ENCODE measurements around the gene MED13L. TPM values are rescaled to one million over a fixed set of nuclear protein-coding genes. Genes with fewer than 3 reads are reported as not detected.

Gene MED13L
- total and polyA plus RNA-seq, 2 of the 8 experiments (the other 6 are each of a cell fraction or from before 2014, with no cell fraction given) = 15.9 to 51.7 TPM

- no peak overlapping the region for H3K56ac ChIP-seq (replicated peaks; ENCODE audit: insufficient read length, low read depth, low read length)
- H4K20me1 ChIP-seq (replicated peaks in 1 of 2; ENCODE audit: control insufficient read depth in 1 of 2, insufficient read depth in 2 of 2, low read length in 2 of 2) = no peaks in the 10 kb centered on the region
- DNase-seq (ENCODE audit: low read depth in 1 of 2, low spot score in 2 of 2) (no peak), FAIRE-seq (peak; percentile 13)
- no peaks in the 10 kb centered on the region for H3K79me1 ChIP-seq (ENCODE audit: low read depth, low read length)
- H4K8ac ChIP-seq (ENCODE audit: extremely low read depth, insufficient read depth, low read length) = no peak overlapping the region
- H4K5ac ChIP-seq (ENCODE audit: insufficient read length, low read depth, low read length) = no peak overlapping the region
- H2BK15ac ChIP-seq (ENCODE audit: low read length) = no peak overlapping the region
- H3K27ac ChIP-seq (ENCODE audit: low read depth, low read length) = no peak overlapping the region
- no peak overlapping the region for H3K4ac ChIP-seq (replicated peaks; ENCODE audit: insufficient read length, low read depth, low read length)
- no peaks in the 10 kb centered on the region for H3K9me3 ChIP-seq (ENCODE audit: insufficient read depth in 2 of 2, low read depth in 1 of 2, low read length in 1 of 2)
- H2BK120ac ChIP-seq (replicated peaks; ENCODE audit: low read depth, low read length) = no peak overlapping the region
- no peaks in the 10 kb centered on the region for H3K23me2 ChIP-seq (ENCODE audit: low read depth, low read length)
- H3K79me2 ChIP-seq (ENCODE audit: control insufficient read depth in 1 of 2, insufficient read depth in 2 of 2, low read length in 2 of 2) = no peaks in the 10 kb centered on the region
- no peak overlapping the region for H2BK12ac ChIP-seq (ENCODE audit: low read depth, low read length)
- no peak overlapping the region for H3K14ac ChIP-seq (ENCODE audit: insufficient read length)
- H3K9ac ChIP-seq (replicated peaks in 1 of 4; ENCODE audit: extremely low read depth in 1 of 4, low read depth in 3 of 4, low read length in 3 of 4) = no peak overlapping the region
- ChIA-PET POLR2A (ENCODE audit: partially characterized antibody) (no interaction called here), CTCF (ENCODE audit: partially characterized antibody) (interaction anchor here (0.7 to 1.2 kb wide), 7 partner anchors 11 to 374 kb away, joined by 3 to 6 read pairs (median 4); no protein-coding TSS in a partner anchor)
- no peak overlapping the region for H2AFZ ChIP-seq (ENCODE audit: low read length)
- no peak overlapping the region for H4K91ac ChIP-seq (replicated peaks; ENCODE audit: insufficient read length, low read length)
- peaks cover 5 to 58% (median 14%) of the 10 kb centered on the region in 4 experiments for H3K36me3 ChIP-seq (ENCODE audit: control insufficient read depth in 2 of 4, insufficient read depth in 4 of 4, low read length in 3 of 4)
- WGBS, 2 experiments (ENCODE audit: extremely low coverage in 1 of 2, insufficient coverage in 1 of 2, insufficient read length in 1 of 2, insufficient replicate concordance in 2 of 2, low coverage in 1 of 2, low lambda C conversion rate in 2 of 2, missing lambda C conversion rate in 1 of 2) = 89% methylated on average over 4 of the region's 4 CpGs; no CpG with 5 or more reads in 1 of the 2 experiments
- no peaks in the 10 kb centered on the region; a peak in 1 of 7 replicates for H3K4me1 ChIP-seq (replicated peaks in 1 of 4; ENCODE audit: control insufficient read depth in 3 of 4, insufficient read depth in 4 of 4, low read length in 3 of 4)
- no peak overlapping the region for H2BK20ac ChIP-seq (ENCODE audit: low read length)
- TF ChIP-seq SP4 (IDR thresholded peaks at IDR 0.05; ENCODE audit: low read length) = no peak
- peak in 2 of 3 experiments; percentile 37 to 55; a peak in 3 of 4 replicates for TF ChIP-seq CTCF (IDR thresholded peaks at IDR 0.05; ENCODE audit: control extremely low read depth in 1 of 3, insufficient read depth in 1 of 3, low read depth in 1 of 3, low read length in 3 of 3)
- peak; percentile 30 to 32; a peak in 2 of 4 replicates for TF ChIP-seq RAD21 (IDR thresholded peaks at IDR 0.05 in 1 of 2, conservative IDR thresholded peaks at IDR 0.05 in 1 of 2; ENCODE audit: low read depth in 2 of 2, low read length in 2 of 2)
- H3K23ac ChIP-seq (ENCODE audit: insufficient read length) = no peak overlapping the region
- no peak overlapping the region for H3K4me2 ChIP-seq (ENCODE audit: insufficient read depth in 1 of 2, low read depth in 2 of 2, low read length in 2 of 2)
- H3K4me3 ChIP-seq (ENCODE audit: extremely low read depth in 1 of 4, insufficient read depth in 2 of 4, low read depth in 3 of 4, low read length in 4 of 4) = no peak overlapping the region
- H2BK5ac ChIP-seq (ENCODE audit: low read depth, low read length) = no peak overlapping the region
- no peak overlapping the region for H3K18ac ChIP-seq (ENCODE audit: extremely low read depth, low read length)
- H2AK5ac ChIP-seq (ENCODE audit: low read depth, low read length) = no peak overlapping the region
- H3K27me3 ChIP-seq (replicated peaks in 1 of 4; ENCODE audit: control insufficient read depth in 3 of 4, extremely low read depth in 1 of 4, insufficient read depth in 3 of 4, low read length in 3 of 4) = no peaks in the 10 kb centered on the region
Observed at GRCh38 chr12:116009805-116010204, 267.7 kb downstream of the MED13L start.
